ENCODE data around the gene UGT2B7.

The UGT2B7 gene

DNA sequence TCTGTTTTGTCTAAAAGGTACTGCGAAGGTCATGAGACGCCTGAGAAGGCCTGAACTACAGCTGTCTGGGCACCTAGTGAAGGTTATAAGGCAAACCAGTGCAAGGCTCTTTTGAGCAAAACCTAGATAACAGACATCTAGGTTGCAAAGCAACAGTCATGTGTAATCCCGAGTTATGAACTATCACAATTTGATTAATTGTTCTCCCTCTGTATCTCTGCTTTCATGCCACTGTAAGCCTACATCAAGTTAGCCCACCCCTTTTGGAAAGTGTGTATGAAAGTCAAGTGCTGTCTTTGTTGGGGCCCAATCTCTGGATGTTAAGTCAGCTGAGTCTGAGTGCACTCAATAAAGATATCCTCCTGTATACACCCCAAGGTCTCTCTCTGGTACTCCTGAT lies 31.9 kb upstream of the UGT2B7 start:
- ATAC-seq (replicated peaks) (no peak), DNase-seq (no peak)
- H3K27ac Mint-ChIP-seq: no peak overlapping the region
- H3K27me3 Mint-ChIP-seq: no peaks in the 10 kb centered on the region
- H3K4me1 Mint-ChIP-seq (ENCODE audit: low read depth in 2 of 2): no peaks in the 10 kb centered on the region
- peaks cover 0 to 2% of the 10 kb centered on the region in 2 donors for H3K9me3 Mint-ChIP-seq
- no peaks in the 10 kb centered on the region for H3K36me3 Mint-ChIP-seq (ENCODE audit: insufficient read depth)
- H3K4me3 Mint-ChIP-seq: no peak overlapping the region

DNA sequence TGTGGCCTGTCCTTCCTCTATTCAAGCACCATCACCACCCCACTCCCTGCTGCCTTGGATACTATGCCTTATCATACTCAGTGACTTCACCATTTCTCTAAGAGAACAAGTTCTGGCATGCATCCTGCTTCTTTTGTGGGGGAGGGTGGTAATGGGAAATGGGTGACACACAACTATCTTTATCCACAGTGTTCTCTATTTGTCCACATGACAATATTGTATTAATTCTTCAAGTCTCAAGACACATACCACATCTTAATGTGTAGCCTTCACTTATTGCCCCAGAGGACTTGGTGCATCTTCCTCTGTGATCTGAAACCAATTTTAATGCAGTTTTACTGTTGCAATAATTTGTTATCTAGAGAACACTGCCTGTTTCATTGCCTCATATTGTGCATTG lies 29.3 kb upstream of the UGT2B7 start:
- ATAC-seq (replicated peaks) (no peak), DNase-seq (no peak)
- no peaks in the 10 kb centered on the region for H3K36me3 Mint-ChIP-seq (ENCODE audit: insufficient read depth)
- H3K9me3 Mint-ChIP-seq: peaks cover 0 to 2% of the 10 kb centered on the region in 2 donors
- no peaks in the 10 kb centered on the region for H3K27me3 Mint-ChIP-seq
- H3K4me1 Mint-ChIP-seq (ENCODE audit: low read depth in 2 of 2): no peaks in the 10 kb centered on the region
- H3K4me3 Mint-ChIP-seq: no peak overlapping the region
- H3K27ac Mint-ChIP-seq: no peak overlapping the region

DNA sequence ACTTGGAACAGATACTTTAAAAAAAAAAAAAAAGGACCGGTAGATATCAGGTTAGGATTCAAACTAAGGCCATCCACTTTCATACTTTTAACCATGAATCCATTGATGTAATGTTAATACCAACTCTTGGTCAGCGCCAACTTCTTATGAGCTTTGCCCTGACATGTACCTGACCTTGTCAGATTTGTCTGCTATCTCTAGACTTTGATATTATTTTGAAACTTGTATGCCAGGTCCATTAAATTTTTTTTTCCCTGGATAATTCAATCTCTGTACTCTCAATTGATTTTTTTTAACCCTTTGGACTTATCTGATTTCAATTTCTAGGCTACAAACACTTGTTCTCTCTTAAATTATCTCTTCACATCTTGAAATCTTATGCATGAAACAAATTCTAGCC lies 27.2 kb upstream of the UGT2B7 start:
- no peaks in the 10 kb centered on the region for H3K27me3 Mint-ChIP-seq
- peaks cover 0 to 2% of the 10 kb centered on the region in 2 donors for H3K9me3 Mint-ChIP-seq
- no peaks in the 10 kb centered on the region for H3K4me1 Mint-ChIP-seq (ENCODE audit: low read depth in 2 of 2)
- DNase-seq: no peak
- H3K27ac Mint-ChIP-seq: no peak overlapping the region
- no peak overlapping the region for H3K4me3 Mint-ChIP-seq
- H3K36me3 Mint-ChIP-seq (ENCODE audit: insufficient read depth): no peaks in the 10 kb centered on the region
- ATAC-seq (replicated peaks): no peak

DNA sequence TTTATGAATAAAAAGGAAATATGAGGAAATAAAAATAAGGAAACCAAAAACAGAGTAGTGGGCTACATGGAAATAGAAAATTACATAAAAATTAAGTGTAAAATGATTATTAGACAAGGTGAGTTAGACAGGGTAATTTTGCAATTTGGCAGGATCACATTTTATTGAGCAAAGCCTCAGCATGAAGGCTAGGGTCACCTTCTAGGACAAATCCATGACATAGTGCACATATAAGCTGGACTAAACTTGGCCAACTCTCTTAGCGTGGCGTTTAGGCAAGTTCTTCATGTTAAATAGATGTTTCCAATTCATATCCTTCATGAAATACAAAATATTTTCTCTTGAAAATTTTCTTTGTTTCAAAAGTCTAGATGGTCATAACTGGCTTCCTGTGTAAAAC lies 25.7 kb upstream of the UGT2B7 start:
- peaks cover 0 to 4% of the 10 kb centered on the region in 2 donors for H3K9me3 Mint-ChIP-seq
- no peaks in the 10 kb centered on the region for H3K4me1 Mint-ChIP-seq (ENCODE audit: low read depth in 2 of 2)
- H3K4me3 Mint-ChIP-seq: no peak overlapping the region
- DNase-seq: no peak
- no peaks in the 10 kb centered on the region for H3K27me3 Mint-ChIP-seq
- H3K27ac Mint-ChIP-seq: no peak overlapping the region
- no peak for ATAC-seq (replicated peaks)
- no peaks in the 10 kb centered on the region for H3K36me3 Mint-ChIP-seq (ENCODE audit: insufficient read depth)

DNA sequence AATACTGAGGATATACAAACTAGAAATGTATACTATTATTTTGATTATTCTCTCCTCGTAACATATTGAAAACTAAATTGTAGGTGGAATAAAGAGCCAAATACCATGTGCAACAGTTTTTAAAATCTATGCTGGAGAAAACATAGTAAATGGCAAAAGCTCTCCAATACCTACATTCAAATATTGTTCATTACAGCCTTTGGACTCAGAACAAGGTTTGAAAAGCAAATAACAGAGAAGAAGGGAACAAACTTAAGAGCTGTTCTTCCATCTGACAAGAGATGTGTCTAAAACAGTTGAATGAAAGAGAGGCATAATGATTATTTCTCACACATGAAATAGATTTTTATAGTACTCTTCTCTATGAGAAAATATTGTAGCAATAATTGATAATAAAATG lies 25.0 kb upstream of the UGT2B7 start:
- Mint-ChIP-seq H3K4me1 (ENCODE audit: low read depth in 2 of 2) (no peaks in the 10 kb centered on the region), H3K9me3 (peaks cover 0 to 4% of the 10 kb centered on the region in 2 donors), H3K36me3 (ENCODE audit: insufficient read depth) (no peaks in the 10 kb centered on the region), H3K27ac (no peak overlapping the region), H3K27me3 (no peaks in the 10 kb centered on the region), H3K4me3 (no peak overlapping the region)
- DNase-seq (no peak), ATAC-seq (replicated peaks) (no peak)

DNA sequence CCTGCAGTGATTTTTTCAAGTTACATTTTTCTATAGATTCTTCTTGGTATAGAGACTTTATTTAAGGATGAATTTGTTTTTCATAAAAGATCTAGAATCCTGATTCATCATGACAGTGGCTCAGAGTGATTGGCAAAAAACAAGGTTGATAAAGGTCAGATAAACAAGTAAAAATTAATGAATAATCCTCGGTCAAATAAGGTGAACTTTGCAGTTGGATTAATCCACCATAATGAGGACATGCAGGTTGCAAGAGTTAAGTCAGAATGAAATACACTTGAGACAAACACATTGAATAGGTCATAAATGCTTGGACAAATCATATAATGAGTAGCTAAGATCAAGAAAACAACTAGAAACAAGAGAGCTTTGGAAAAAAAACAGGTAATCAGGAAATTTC lies 22.9 kb upstream of the UGT2B7 start:
- Mint-ChIP-seq H3K27me3 (no peaks in the 10 kb centered on the region), H3K4me3 (no peak overlapping the region), H3K9me3 (peaks cover 0 to 4% of the 10 kb centered on the region in 2 donors), H3K27ac (no peak overlapping the region), H3K36me3 (ENCODE audit: insufficient read depth) (no peaks in the 10 kb centered on the region), H3K4me1 (ENCODE audit: low read depth in 2 of 2) (no peaks in the 10 kb centered on the region)
- ATAC-seq (replicated peaks) (no peak), DNase-seq (no peak)

DNA sequence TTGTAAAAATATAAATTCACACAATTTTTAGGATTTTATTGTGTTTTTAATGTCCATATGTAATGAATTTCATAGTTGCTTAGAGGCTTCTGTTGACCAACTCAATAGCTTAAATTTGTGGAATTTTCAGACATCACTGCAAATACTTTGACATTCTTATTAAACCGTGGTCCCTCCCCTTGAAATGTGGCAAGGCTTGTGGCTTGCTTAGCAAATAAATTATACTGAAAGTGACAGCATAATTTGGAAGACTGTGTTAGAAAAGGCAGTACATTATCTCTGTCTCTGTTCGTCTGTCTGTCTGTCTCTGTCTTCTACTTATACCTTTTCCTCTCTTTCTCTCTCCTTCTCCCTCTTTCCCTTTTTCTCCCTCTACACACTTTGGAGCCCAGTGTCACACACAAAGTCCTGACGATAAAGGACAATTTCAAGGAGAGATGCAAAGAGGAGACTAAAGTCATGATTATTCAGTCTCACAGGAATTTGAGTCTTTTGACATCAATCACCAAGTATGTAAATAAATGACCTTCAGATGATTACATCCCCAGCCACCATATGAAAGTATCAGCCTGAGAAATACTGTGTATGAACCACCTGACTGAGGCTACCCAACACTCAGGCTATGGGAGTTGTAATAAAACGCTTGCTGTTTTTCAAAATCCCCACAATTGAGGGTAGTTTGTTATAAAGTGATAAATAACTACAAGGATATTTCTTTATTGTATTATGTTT lies 21.0 kb upstream of the UGT2B7 start:
- ATAC-seq (replicated peaks): no peak
- no peaks in the 10 kb centered on the region for H3K27me3 Mint-ChIP-seq
- H3K36me3 Mint-ChIP-seq (ENCODE audit: insufficient read depth): no peaks in the 10 kb centered on the region

DNA sequence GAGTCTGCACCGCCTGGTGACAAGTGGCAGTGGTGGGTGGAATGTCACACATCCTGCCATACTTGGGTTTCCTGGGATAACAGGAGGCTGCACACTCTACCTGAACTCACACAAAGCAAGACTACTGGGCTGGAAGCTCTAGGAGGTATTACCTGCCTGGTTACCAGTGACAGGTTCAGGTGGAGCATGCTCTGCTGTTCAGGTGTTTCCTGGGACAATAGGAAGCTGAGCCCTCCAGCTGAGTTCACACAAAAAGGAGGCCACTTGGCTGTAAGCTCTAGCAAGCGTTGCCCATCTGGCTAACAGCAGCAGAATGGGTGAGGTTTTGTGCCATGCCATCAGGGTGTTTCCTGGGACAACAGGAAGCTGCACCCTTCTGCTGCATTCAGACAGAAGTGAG lies 17.4 kb upstream of the UGT2B7 start:
- no peaks in the 10 kb centered on the region for H3K27me3 Mint-ChIP-seq
- H3K27ac Mint-ChIP-seq: no peak overlapping the region
- ATAC-seq (replicated peaks) (no peak), DNase-seq (no peak)
- H3K4me1 Mint-ChIP-seq (ENCODE audit: low read depth in 2 of 2): no peaks in the 10 kb centered on the region
- peaks cover 6 to 7% of the 10 kb centered on the region in 2 donors for H3K9me3 Mint-ChIP-seq
- H3K36me3 Mint-ChIP-seq (ENCODE audit: insufficient read depth): no peaks in the 10 kb centered on the region
- H3K4me3 Mint-ChIP-seq: no peak overlapping the region

More for the DNA sequence above, 21.0 kb upstream of the UGT2B7 start:
- DNase-seq: no peak
- peaks cover 0 to 4% of the 10 kb centered on the region in 2 donors for H3K9me3 Mint-ChIP-seq
- H3K4me3 Mint-ChIP-seq: no peak overlapping the region
- no peaks in the 10 kb centered on the region for H3K4me1 Mint-ChIP-seq (ENCODE audit: low read depth in 2 of 2)
- H3K27ac Mint-ChIP-seq: no peak overlapping the region

DNA sequence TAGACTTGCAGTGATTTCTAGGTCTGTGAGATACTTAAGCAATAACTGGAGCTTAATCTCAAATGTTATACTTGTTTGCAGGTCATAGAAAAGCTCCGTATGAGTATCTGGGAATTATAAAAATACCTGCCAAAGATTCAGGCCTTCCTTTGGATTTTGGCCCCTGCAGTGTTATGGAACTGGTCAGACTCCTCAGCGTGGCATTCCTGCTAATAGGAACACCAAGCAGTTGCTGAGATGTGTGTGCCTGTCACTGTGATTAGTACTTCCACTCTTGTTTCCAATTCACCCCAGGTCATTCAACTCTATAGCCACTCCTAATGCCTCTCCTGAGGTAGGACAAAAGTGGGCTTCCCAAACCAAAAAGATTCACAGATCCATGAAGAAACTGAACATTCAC lies 7.8 kb upstream of the UGT2B7 start:
- Mint-ChIP-seq H3K4me3 (no peak overlapping the region), H3K9me3 (peaks cover 3 to 15% of the 10 kb centered on the region in 2 donors), H3K4me1 (ENCODE audit: low read depth in 2 of 2) (no peaks in the 10 kb centered on the region), H3K36me3 (ENCODE audit: insufficient read depth) (no peaks in the 10 kb centered on the region), H3K27me3 (no peaks in the 10 kb centered on the region), H3K27ac (no peak overlapping the region)
- no peak for ATAC-seq (replicated peaks)
- no peak for DNase-seq

DNA sequence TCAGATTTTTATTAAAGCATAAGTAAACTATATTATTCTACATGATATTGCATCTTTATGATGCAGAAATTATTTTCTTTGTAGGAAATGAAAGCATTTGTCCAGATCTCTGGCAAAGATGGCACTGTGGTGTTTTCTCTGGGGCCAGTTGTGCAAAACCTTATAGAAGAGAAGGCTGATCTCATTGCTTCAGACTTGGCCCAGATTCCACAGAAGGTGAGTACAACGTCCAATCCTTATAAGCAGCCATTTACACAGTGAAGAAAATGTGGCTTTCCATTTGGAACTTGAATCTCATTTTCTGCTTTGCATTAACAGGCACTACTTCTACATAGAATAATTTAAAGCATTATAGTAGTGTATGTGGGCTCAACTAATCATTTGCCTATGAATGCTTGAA lies 6.9 kb upstream of the UGT2B7 start:
- H3K9me3 Mint-ChIP-seq: peaks cover 3 to 12% of the 10 kb centered on the region in 2 donors
- ATAC-seq (replicated peaks) (no peak), DNase-seq (no peak)
- H3K4me3 Mint-ChIP-seq: no peak overlapping the region
- no peaks in the 10 kb centered on the region for H3K4me1 Mint-ChIP-seq (ENCODE audit: low read depth in 2 of 2)
- H3K36me3 Mint-ChIP-seq (ENCODE audit: insufficient read depth): no peaks in the 10 kb centered on the region
- H3K27me3 Mint-ChIP-seq: no peaks in the 10 kb centered on the region
- H3K27ac Mint-ChIP-seq: no peak overlapping the region

DNA sequence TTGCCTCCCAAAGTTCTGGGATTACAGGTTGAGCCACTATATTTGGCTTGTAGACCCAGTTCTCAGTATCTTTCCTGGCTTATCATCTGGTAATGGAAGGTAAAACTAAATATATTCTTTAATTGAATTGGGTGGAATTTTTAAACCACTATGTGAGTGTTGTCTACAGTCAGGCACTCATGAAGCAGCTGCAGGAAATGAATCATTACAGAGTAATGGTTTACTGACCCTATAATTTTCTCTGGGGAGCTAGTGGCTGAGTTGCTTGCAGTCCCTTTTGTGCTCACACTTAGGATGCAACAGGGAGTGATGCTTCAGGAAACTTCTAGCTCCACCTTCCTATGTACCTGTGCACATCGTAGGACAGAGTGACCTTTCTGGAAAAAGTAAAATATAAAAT lies 4.1 kb upstream of the UGT2B7 start:
- Mint-ChIP-seq H3K4me3 (no peak overlapping the region), H3K36me3 (ENCODE audit: insufficient read depth) (no peaks in the 10 kb centered on the region), H3K27ac (no peak overlapping the region), H3K9me3 (peaks cover 1 to 8% of the 10 kb centered on the region in 2 donors), H3K4me1 (ENCODE audit: low read depth in 2 of 2) (no peaks in the 10 kb centered on the region), H3K27me3 (no peaks in the 10 kb centered on the region)
- DNase-seq (no peak), ATAC-seq (replicated peaks) (no peak)

DNA sequence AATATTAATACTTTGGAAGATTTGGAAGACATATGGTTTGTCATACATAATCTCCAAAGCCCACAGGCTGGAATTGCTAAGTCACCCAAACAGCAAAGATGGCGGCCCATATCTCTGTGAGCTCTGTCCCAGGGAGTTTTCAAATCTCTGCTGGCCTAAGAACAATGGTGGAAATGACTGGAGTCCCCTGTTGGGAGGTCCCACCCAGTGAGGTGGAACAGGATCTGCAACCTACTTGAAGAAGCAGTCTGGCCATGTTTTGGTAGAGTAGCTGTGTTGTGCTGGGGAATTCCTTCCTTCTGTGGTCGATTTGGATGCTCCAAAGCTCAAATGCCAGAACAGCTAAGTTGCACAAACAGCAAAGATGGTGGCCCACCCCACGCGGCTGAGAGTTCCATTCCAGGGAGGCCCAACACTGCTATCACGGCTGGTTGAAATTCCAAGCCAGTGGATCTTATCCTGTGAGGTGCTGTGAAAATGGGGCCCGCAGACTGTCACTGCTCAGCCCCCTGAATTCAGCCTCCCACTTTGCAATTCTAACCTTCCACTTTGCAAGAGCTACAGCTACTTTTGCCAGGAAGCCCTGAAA lies 3.2 kb upstream of the UGT2B7 start:
- DNase-seq (no peak), ATAC-seq (replicated peaks) (no peak)
- Mint-ChIP-seq H3K4me3 (no peak overlapping the region), H3K27me3 (no peaks in the 10 kb centered on the region), H3K27ac (no peak overlapping the region), H3K4me1 (ENCODE audit: low read depth in 2 of 2) (no peaks in the 10 kb centered on the region), H3K36me3 (ENCODE audit: insufficient read depth) (no peaks in the 10 kb centered on the region), H3K9me3 (peaks cover 1 to 8% of the 10 kb centered on the region in 2 donors)

DNA sequence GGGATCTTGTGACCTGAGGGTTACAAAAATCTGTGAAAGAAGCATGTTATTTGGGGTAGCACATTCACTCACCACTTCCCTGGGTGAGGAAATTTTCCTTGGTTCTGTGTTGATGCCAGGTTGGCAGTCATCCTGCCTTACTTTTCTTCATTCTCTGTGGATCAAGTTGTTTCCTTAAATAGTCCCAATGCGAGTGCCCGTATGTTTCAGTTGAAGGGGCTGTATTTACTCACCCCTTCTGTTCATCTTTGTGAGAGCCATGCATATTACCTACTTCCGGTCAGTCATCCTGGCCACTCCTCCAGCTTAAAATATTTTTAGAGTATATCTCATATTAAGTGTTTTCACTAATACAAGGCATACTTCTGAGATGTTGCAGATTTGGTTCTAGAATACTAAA lies 2.6 kb upstream of the UGT2B7 start:
- Mint-ChIP-seq H3K36me3 (ENCODE audit: insufficient read depth) (no peaks in the 10 kb centered on the region), H3K4me3 (no peak overlapping the region), H3K27me3 (no peaks in the 10 kb centered on the region), H3K27ac (no peak overlapping the region), H3K9me3 (peaks cover 1 to 6% of the 10 kb centered on the region in 2 donors), H3K4me1 (ENCODE audit: low read depth in 2 of 2) (no peaks in the 10 kb centered on the region)
- DNase-seq: no peak
- ATAC-seq (replicated peaks): no peak

DNA sequence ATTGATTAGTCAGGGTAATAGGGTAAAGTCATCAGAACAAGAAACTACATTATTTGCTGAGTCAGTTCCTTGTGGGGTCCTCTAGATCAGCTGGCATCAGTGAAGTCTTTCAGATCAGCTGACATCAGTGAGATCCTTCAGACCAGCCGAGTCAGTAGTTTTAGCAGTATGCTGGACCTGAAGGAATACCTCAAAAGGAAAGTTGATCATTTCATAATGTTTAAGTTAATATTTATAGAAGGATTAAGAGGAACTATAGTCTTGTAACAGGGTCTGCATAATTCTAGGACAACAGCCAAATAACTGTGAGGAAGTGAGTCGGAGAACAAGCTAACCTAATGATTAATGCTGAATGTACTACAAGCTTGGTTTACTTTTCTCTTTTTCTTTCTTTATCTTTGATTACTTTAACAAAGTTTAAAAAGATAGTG lies 958 bp upstream of the UGT2B7 start:
- no peaks in the 10 kb centered on the region for H3K36me3 Mint-ChIP-seq (ENCODE audit: insufficient read depth)
- H3K27ac Mint-ChIP-seq: no peak overlapping the region
- no peak overlapping the region for H3K4me3 Mint-ChIP-seq
- no peaks in the 10 kb centered on the region for H3K9me3 Mint-ChIP-seq
- H3K27me3 Mint-ChIP-seq: no peaks in the 10 kb centered on the region
- no peaks in the 10 kb centered on the region for H3K4me1 Mint-ChIP-seq (ENCODE audit: low read depth in 2 of 2)
- no peak for DNase-seq
- ATAC-seq (replicated peaks): no peak
